ENCODE data around the gene PTPN23. TPM values are rescaled to one million over a fixed set of nuclear protein-coding genes. Genes with fewer than 3 reads are reported as not detected.

Gene PTPN23
- total RNA-seq, 1 experiment from 2014 or later: 18.7 TPM

DNA sequence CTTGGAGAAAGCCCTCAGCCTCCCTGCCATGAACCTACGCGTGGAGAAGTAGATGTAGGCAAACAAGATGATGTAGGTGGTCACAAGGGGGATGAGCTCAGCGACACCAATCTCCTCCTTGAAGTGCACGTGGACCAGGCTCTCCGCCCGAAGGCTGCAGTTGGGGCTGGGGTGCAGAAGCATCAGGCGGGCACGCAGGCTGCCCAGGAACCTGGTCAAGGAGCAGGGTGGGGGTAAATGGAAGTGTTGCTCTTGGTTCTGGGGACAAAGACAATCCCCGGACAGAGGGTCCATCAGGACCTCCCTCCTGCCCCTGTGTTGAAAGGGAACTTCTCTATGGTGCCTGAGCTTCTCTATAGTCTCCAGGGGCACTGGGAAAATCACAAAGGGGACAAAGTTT lies 45.1 kb downstream of the PTPN23 start:
- Histone ChIP-seq H3K27me3 (ENCODE audit: control insufficient read depth, insufficient read depth, low read length) (no peaks in the 10 kb centered on the region), H3K4me3 (ENCODE audit: insufficient read depth, low read depth, low read length) (no peak overlapping the region), H3K36me3 (replicated peaks; ENCODE audit: control insufficient read depth, insufficient read depth, low read length) (peaks cover 13% of the 10 kb centered on the region)
- no peak for DNase-seq

- Histone ChIP-seq H3K4me3 (ENCODE audit: insufficient read depth, low read depth, low read length) (no peak overlapping the region), H3K36me3 (replicated peaks; ENCODE audit: control insufficient read depth, insufficient read depth, low read length) (peaks cover 13% of the 10 kb centered on the region), H3K27me3 (ENCODE audit: control insufficient read depth, insufficient read depth, low read length) (no peaks in the 10 kb centered on the region)
- no peak for DNase-seq
These were observed 47.0 kb downstream of the PTPN23 start for GRCh38 chr3:47427866-47428265.

GRCh38 chr3:47428662-47429061 lies 47.8 kb downstream of the PTPN23 start:
- no peaks in the 10 kb centered on the region for H3K27me3 ChIP-seq (ENCODE audit: control insufficient read depth, insufficient read depth, low read length)
- no peak for DNase-seq
- no peak overlapping the region for H3K4me3 ChIP-seq (ENCODE audit: insufficient read depth, low read depth, low read length)
- peaks cover 13% of the 10 kb centered on the region for H3K36me3 ChIP-seq (replicated peaks; ENCODE audit: control insufficient read depth, insufficient read depth, low read length)

DNA sequence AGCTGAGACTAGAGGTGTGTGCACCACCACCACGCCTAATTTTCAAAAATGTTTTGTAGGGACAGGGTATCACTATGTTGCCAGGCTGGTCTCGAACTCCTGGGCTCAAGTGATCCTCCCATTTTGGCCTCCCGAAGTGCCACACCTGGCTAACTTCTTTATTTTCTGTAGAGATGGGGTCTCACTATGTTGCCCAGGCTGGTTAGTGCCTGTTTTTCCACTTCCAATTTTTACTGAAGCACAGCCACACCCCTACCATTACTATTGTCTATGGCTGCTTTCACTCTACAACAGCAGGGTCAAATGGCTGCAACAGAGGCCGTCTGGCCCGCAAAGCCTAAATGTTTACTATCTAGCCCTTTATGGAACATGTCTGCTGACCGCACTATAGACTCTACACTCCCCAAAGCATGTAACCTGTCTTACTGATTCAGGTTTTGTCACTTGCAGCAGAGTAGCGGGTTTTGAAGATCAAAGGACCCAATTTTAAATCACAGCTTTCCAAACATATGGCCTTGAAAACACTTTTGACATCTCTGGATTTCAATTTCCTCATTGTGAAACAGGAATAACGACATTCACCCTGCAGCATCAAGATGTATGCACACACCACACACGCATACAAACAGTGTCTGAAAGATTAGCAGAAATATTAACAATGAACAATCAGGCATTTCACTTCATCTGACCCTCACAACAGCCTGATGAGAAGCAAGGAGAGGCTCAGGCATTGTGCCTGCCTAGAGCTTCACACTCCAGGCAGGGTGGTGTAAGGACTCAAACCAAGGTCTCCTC lies 48.9 kb downstream of the PTPN23 start:
- no peak overlapping the region for H3K4me3 ChIP-seq (ENCODE audit: insufficient read depth, low read depth, low read length)
- no peaks in the 10 kb centered on the region for H3K27me3 ChIP-seq (ENCODE audit: control insufficient read depth, insufficient read depth, low read length)
- peaks cover 19% of the 10 kb centered on the region for H3K36me3 ChIP-seq (replicated peaks; ENCODE audit: control insufficient read depth, insufficient read depth, low read length)
- DNase-seq: no peak

DNA sequence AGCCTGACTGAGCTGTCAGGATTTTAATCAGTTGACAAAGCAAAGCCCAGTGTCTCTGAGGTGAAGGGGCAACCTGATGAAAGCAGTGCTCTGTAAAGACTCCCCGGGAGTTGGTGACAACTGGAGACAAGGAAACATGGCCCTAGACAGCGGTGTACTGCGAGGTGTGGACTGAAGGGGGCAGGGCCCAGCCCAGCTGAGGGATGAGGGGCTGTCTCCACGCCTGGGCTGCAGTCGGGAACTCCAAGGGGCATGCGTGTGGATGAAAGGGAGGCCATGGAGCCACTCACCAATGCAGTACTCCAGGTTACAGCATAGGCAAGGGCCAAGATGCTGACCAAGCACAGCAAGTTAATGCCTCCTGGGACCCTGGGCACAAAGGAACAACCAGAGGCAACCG lies 49.8 kb downstream of the PTPN23 start:
- H3K36me3 ChIP-seq (replicated peaks; ENCODE audit: control insufficient read depth, insufficient read depth, low read length): peaks cover 21% of the 10 kb centered on the region
- no peaks in the 10 kb centered on the region for H3K27me3 ChIP-seq (ENCODE audit: control insufficient read depth, insufficient read depth, low read length)
- no peak overlapping the region for H3K4me3 ChIP-seq (ENCODE audit: insufficient read depth, low read depth, low read length)
- DNase-seq: no peak

DNA sequence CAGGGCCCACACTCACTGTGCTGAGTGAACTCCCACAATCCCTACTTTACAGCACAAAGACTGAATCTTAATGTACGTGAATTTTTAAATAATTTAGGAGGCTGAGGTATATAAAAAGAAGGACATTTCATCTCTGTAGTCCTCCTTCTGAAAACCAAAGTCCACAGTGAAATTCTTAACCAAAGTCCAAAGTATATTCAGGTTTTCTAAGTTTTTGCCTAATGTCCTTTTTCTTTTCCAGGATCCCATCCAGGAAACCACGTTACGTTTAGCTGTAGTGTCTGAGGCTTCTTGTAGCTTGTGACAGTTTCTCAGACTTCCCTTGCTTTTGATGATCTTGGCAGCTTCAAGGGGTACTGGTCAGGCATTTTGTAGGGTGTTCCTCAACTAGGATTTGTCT lies 50.4 kb downstream of the PTPN23 start:
- no peak for DNase-seq
- H3K27me3 ChIP-seq (ENCODE audit: control insufficient read depth, insufficient read depth, low read length): no peaks in the 10 kb centered on the region
- H3K4me3 ChIP-seq (ENCODE audit: insufficient read depth, low read depth, low read length): no peak overlapping the region
- peaks cover 20% of the 10 kb centered on the region for H3K36me3 ChIP-seq (replicated peaks; ENCODE audit: control insufficient read depth, insufficient read depth, low read length)

DNA sequence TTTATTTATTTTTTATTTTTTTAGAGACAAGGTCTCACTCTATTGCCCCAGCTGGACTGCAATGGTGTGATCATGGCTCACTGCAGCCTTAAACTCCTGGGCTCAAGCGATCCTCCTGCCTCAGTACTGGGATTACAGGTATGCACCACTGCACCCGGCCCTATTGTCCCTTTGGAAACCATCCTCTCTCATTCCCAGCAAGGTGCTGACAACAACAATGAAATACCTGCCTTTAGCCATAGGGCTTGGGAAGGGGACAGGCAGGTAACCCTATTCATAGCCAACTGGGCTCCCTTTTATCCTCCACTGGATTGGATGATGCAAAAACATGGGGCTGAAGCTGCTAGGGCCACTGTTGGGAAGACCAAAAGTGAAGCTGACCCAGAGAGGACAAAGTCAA lies 51.9 kb downstream of the PTPN23 start:
- peak; percentile 33 for DNase-seq
- no peak overlapping the region for H3K4me3 ChIP-seq (ENCODE audit: insufficient read depth, low read depth, low read length)
- peaks cover 15% of the 10 kb centered on the region for H3K36me3 ChIP-seq (replicated peaks; ENCODE audit: control insufficient read depth, insufficient read depth, low read length)
- no peaks in the 10 kb centered on the region for H3K27me3 ChIP-seq (ENCODE audit: control insufficient read depth, insufficient read depth, low read length)

DNA sequence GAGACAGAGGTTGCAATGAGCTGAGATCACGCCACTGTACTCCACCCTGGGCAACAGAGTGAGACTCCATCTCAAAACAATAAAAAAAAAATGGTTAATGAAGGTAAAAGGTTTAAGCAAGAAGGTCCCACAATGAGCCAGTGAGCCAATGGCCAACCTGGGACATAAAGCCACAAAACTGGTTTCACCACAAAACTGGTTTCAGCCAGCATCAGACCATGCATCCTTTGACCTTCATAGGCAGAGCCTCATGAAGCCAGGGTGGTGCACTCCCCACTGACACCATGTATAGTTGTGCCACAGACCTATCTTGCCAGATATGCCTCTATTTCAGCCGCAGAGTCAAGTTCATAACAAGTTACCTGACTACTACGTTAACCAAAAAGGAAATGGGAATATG lies 53.0 kb downstream of the PTPN23 start:
- Histone ChIP-seq H3K4me3 (ENCODE audit: insufficient read depth, low read depth, low read length) (no peak overlapping the region), H3K36me3 (replicated peaks; ENCODE audit: control insufficient read depth, insufficient read depth, low read length) (peaks cover 14% of the 10 kb centered on the region), H3K27me3 (ENCODE audit: control insufficient read depth, insufficient read depth, low read length) (no peaks in the 10 kb centered on the region)
- no peak for DNase-seq

DNA sequence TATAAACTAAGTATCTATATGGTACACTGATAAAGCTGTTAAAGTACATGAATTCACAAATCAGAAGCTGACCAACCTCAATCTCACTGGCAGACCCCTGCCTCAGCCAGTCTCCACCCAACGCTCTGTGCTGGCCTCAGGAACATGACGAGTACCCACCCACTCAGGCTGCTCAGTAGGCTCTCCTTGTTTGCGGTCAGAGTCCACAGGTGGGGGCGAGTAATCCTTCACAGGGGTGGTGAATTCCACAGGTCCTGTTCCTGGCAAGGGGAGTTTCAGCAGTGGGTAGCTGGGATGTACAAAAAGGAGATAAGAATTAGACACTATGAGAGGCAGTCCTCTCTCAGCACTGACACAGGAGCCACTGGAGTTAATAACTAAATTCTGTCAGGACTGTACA lies 54.0 kb downstream of the PTPN23 start:
- H3K27me3 ChIP-seq (ENCODE audit: control insufficient read depth, insufficient read depth, low read length): no peaks in the 10 kb centered on the region
- no peak for DNase-seq
- no peak overlapping the region for H3K4me3 ChIP-seq (ENCODE audit: insufficient read depth, low read depth, low read length)
- H3K36me3 ChIP-seq (replicated peaks; ENCODE audit: control insufficient read depth, insufficient read depth, low read length): peaks cover 19% of the 10 kb centered on the region

DNA sequence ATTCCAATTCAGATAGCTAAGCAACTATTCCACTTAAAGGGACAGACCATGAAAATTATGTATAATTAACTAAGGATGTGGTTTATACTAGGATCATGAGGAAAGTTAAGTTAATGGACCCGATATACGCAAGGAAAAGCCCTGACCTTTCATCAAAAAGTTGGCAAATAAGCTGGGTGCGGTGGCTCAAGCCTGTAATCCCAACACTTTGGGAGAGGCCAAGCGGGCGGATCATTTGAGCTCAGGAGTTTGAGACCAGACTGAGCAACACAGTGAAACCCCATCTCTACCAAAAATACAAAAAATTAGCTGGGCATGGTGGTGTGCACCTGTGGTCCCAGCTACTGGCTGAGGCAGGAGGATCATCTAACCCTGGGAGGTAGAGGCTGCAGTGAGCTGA lies 55.4 kb downstream of the PTPN23 start:
- Histone ChIP-seq H3K27me3 (ENCODE audit: control insufficient read depth, insufficient read depth, low read length) (no peaks in the 10 kb centered on the region), H3K4me3 (ENCODE audit: insufficient read depth, low read depth, low read length) (no peak overlapping the region), H3K36me3 (replicated peaks; ENCODE audit: control insufficient read depth, insufficient read depth, low read length) (peaks cover 18% of the 10 kb centered on the region)
- DNase-seq: no peak

DNA sequence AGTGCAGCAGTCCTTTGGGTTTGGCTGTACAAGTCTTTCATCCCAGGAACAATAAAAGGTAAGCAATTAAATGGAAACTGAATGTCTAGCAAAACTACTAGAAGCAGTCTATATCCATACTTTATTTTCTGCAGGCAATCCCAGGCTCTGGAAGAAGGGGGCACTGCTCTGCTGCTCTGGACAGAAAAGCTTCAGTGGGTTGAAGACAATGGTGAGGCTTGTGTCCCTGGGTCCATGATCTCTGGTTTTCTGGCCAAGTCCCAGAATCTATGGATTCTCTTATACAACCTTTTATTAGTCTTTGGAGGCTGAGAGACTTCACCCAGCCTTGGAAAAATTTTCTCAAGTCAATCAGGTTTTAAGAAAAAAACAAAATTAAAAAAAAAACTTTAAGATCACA lies 59.3 kb downstream of the PTPN23 start:
- no peak overlapping the region for H3K4me3 ChIP-seq (ENCODE audit: insufficient read depth, low read depth, low read length)
- peak; percentile 52 for DNase-seq
- no peaks in the 10 kb centered on the region for H3K27me3 ChIP-seq (ENCODE audit: control insufficient read depth, insufficient read depth, low read length)
- H3K36me3 ChIP-seq (replicated peaks; ENCODE audit: control insufficient read depth, insufficient read depth, low read length): peaks cover 7% of the 10 kb centered on the region; the same call in 1 of the 2 replicates

DNA sequence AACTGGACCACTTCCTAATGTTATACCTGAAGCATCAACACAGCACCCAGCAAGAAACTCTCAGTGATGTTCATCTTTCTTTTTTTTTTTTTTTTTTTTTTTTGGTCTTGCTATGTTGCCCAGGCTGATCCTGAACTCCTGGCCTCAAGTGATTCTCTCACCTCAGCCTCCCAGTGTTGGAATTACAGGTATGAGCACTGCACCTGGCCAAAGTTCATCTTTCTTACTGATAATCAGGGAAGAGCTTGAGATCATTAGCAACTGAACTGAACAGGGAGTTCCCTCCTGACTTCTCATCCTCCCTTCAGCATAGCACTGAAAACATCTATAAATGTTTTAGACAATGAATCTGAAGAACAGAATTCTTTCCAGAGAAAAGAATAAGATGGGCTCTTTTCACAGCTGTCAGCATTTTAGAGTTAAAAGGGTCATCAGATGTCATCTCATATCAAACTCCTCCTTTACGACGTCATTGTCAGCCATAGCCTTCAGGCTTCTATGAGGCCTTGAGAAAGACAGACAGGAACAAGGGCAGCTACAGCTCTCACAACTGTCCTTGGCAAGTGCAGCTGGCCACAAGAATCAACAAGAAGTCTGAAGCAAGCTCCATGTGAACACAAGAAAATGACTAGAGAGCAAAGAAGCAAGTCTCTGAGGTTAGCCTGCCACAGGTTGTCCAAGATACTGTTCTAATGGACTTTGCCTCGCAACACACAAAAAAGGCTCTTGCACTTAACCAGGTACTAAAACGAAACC lies 61.2 kb downstream of the PTPN23 start:
- Histone ChIP-seq H3K36me3 (replicated peaks; ENCODE audit: control insufficient read depth, insufficient read depth, low read length) (peaks cover 7% of the 10 kb centered on the region; the same call in 1 of the 2 replicates), H3K4me3 (ENCODE audit: insufficient read depth, low read depth, low read length) (no peak overlapping the region), H3K27me3 (ENCODE audit: control insufficient read depth, insufficient read depth, low read length) (no peaks in the 10 kb centered on the region)
- no peak for DNase-seq

- DNase-seq: peak; percentile 47
- H3K36me3 ChIP-seq (replicated peaks; ENCODE audit: control insufficient read depth, insufficient read depth, low read length): peaks cover 6% of the 10 kb centered on the region; the same call in 1 of the 2 replicates
- no peaks in the 10 kb centered on the region for H3K27me3 ChIP-seq (ENCODE audit: control insufficient read depth, insufficient read depth, low read length)
- H3K4me3 ChIP-seq (ENCODE audit: insufficient read depth, low read depth, low read length): no peak overlapping the region
These were observed 62.8 kb downstream of the PTPN23 start for GRCh38 chr3:47443611-47443995.

- Histone ChIP-seq H3K27me3 (ENCODE audit: control insufficient read depth, insufficient read depth, low read length) (no peaks in the 10 kb centered on the region), H3K36me3 (replicated peaks; ENCODE audit: control insufficient read depth, insufficient read depth, low read length) (peaks cover 6% of the 10 kb centered on the region; the same call in 1 of the 2 replicates), H3K4me3 (ENCODE audit: insufficient read depth, low read depth, low read length) (no peak overlapping the region)
- no peak for DNase-seq
These were observed 63.3 kb downstream of the PTPN23 start for GRCh38 chr3:47444103-47444502.
